Activated CD8-positive, alpha-beta memory T cell treated with anti-CD3 and anti-CD28 coated beads, Interleukin-2, amount 50 U/mL, for 4 hours (primary cell): ENCODE results near the gene SCUBE2.

Experiments
- DNase-seq: peaks from one replicate; pipeline ENCODE4 v3.0.0-alpha.2; 2020

Gene SCUBE2

GRCh38 chr11:9072626-9073176 is 18.7 kb downstream of the SCUBE2 start:
- DNase-seq, result no peak

- no peak for DNase-seq
Measured at GRCh38 chr11:9071692-9072091, 19.7 kb downstream of the SCUBE2 start.

GRCh38 chr11:9070749-9071491 is 20.5 kb downstream of the SCUBE2 start:
- DNase-seq, result no peak

GRCh38 chr11:9069862-9070470 is 21.4 kb downstream of the SCUBE2 start:
- no peak for DNase-seq

- DNase-seq, result no peak
Measured at GRCh38 chr11:9069256-9069655, 22.1 kb downstream of the SCUBE2 start.

- no peak for DNase-seq
Measured at GRCh38 chr11:9066433-9066925, 24.9 kb downstream of the SCUBE2 start.

GRCh38 chr11:9065607-9066432 is 25.6 kb downstream of the SCUBE2 start:
- DNase-seq, result no peak

GRCh38 chr11:9061807-9062206 is 29.6 kb downstream of the SCUBE2 start:
- DNase-seq, result no peak

- DNase-seq, result no peak
Measured at GRCh38 chr11:9060700-9061111, 30.7 kb downstream of the SCUBE2 start.

GRCh38 chr11:9059406-9059805 is 32.0 kb downstream of the SCUBE2 start:
- DNase-seq, result no peak

GRCh38 chr11:9057888-9058287 is 33.5 kb downstream of the SCUBE2 start:
- no peak for DNase-seq

GRCh38 chr11:9057007-9057406 is 34.4 kb downstream of the SCUBE2 start:
- no peak for DNase-seq

- DNase-seq, result no peak
Measured at GRCh38 chr11:9056467-9056866, 34.9 kb downstream of the SCUBE2 start.

- no peak for DNase-seq
Measured at GRCh38 chr11:9053316-9054035, 37.9 kb downstream of the SCUBE2 start.

GRCh38 chr11:9052316-9052715 is 39.1 kb downstream of the SCUBE2 start:
- DNase-seq, result no peak

GRCh38 chr11:9049959-9050358 is 41.4 kb downstream of the SCUBE2 start:
- DNase-seq, result no peak

GRCh38 chr11:9047964-9048523 is 43.4 kb downstream of the SCUBE2 start:
- DNase-seq, result no peak

GRCh38 chr11:9046481-9046880 is 44.9 kb downstream of the SCUBE2 start:
- DNase-seq, result no peak

GRCh38 chr11:9042488-9042887 is 48.9 kb downstream of the SCUBE2 start:
- DNase-seq, result no peak

- DNase-seq, result no peak
Measured at GRCh38 chr11:9041747-9042146, 49.7 kb downstream of the SCUBE2 start.

GRCh38 chr11:9040410-9040809 is 51.0 kb downstream of the SCUBE2 start:
- no peak for DNase-seq

GRCh38 chr11:9039863-9040262 is 51.5 kb downstream of the SCUBE2 start:
- DNase-seq, result no peak
